NCI-H2029 treated with DMSO at 0.1 percent for 48 hours (cell line): ENCODE results near the gene ZNF319.

Experiments
- DNase-seq: peaks from one replicate; lab custom pipeline; 2025; lab: John Stamatoyannopoulos, UW

ZNF319 gene

GRCh38 chr16:57999971-58000705 is at the start of gene ZNF319:
ZNF319 (minus strand) TSS chr16:58000672; CDS start chr16:57998265, 2,407 bp downstream.
- no peak for DNase-seq

GRCh38 chr16:58049232-58050185 is 49.0 kb upstream of the ZNF319 start:
- no peak for DNase-seq

GRCh38 chr16:58048494-58049231 is 48.2 kb upstream of the ZNF319 start:
- no peak for DNase-seq

GRCh38 chr16:58047557-58048348 is 47.3 kb upstream of the ZNF319 start:
- DNase-seq, result no peak

- no peak for DNase-seq
Measured at GRCh38 chr16:58046936-58047335, 46.5 kb upstream of the ZNF319 start.

- no peak for DNase-seq
Measured at GRCh38 chr16:58046054-58046881, 45.8 kb upstream of the ZNF319 start.

- DNase-seq, result no peak
Measured at GRCh38 chr16:58045096-58045495, 44.6 kb upstream of the ZNF319 start.

- no peak for DNase-seq
Measured at GRCh38 chr16:58044266-58045019, 44.0 kb upstream of the ZNF319 start.

GRCh38 chr16:58043571-58044155 is 43.2 kb upstream of the ZNF319 start:
- no peak for DNase-seq

- DNase-seq, result no peak
Measured at GRCh38 chr16:58042886-58043515, 42.5 kb upstream of the ZNF319 start.

- no peak for DNase-seq
Measured at GRCh38 chr16:58042001-58042885, 41.8 kb upstream of the ZNF319 start.

- DNase-seq, result no peak
Measured at GRCh38 chr16:58041628-58041955, 41.1 kb upstream of the ZNF319 start.

- no peak for DNase-seq
Measured at GRCh38 chr16:58040945-58041627, 40.6 kb upstream of the ZNF319 start.

- no peak for DNase-seq
Measured at GRCh38 chr16:58040496-58040846, 40.0 kb upstream of the ZNF319 start.

- DNase-seq, result no peak
Measured at GRCh38 chr16:58039829-58040495, 39.5 kb upstream of the ZNF319 start.

- DNase-seq, result no peak
Measured at GRCh38 chr16:58038219-58038641, 37.8 kb upstream of the ZNF319 start.
